Measurements from ENCODE around the gene ABCG2.

Gene ABCG2

DNA sequence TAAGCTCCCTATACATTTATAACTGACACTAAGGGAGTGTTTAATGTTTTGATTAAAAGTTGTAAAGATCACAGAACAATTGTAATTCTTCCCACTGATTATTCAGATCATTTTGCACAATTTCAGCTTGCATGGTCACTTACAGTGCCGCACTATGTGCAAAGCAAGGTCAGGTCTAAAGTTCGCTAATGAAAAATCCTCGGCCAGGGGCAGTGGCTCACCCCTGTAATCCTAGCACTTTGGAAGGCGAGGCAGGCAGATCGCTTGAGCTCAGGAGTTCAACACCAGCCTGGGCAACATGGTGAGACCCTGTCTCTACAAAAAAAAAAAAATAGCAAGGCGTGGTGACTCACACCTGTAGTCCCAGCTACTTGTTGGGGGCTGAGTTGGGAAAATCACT, 94.0 kb downstream of the ABCG2 start:
- DNase-seq (ENCODE audit: low read depth, low spot score): no peak

DNA sequence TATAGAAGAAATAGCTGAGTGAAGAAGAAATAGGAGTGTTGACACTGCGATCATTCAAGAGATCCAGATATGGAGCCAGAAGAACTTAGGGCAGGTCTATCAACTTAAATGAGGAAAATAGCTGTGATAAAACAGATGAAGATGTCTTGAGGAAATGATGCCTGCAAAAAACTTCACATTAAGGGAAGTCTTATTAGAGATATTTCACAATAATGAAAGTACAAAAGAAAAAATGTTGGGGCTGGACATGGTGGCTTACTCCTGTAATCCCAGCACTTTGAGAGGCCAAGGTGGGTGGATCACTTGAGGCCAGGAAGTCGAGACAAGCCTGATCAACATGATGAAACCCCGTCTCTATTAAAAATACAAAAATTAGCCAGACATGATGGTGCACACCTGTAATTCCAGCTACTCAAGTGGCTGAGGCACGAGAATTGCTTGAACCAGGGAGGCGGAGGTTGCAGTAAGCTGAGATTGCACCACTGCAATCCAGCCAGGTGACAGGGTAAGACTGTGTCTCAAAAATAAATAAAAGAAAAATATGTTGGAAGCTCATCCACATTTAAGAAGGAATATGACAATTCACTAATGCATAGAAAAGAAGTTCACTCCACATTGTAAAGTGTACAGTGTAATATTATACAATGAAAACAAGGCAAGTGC, 94.7 kb downstream of the ABCG2 start:
- no peak for DNase-seq (ENCODE audit: low read depth, low spot score)

DNA sequence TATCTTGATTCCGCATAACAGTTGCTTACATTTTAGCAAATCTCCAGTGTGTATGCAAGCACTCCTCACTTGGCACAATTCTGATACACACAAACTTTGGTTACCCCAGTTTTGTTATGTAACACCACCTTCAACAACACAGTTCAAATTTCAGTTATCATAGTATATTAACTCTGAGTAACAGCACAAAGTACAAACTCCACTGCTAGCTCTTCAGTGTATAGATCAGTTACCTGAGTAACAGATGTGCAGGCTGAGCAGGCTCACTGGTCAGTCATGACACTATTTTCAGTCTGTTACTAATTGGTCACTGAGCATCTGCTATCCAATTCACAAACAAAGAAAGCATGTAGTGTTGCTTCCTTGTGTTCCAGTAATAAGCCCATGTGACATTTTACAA, 95.6 kb downstream of the ABCG2 start:
- no peak for DNase-seq (ENCODE audit: low read depth, low spot score)

DNA sequence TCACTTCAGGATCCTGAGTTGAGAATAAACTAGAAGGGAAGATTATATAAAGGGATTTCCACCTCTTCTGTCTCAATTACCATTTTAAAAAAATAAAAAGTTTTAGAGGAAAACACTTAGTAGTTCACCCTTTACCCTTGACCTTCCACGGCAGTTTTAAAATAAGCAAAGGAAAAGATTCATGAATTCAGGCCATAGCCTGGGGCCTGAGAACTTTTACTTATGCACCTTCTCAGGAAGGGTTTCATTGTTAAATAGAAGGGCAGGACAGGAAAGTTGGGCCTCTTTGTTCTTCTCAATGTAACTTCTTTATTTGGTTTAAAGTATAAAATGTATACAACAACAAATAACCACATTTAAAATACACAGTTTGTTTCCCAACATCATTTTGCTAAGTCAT, 96.1 kb downstream of the ABCG2 start:
- no peak for DNase-seq (ENCODE audit: low read depth, low spot score)

DNA sequence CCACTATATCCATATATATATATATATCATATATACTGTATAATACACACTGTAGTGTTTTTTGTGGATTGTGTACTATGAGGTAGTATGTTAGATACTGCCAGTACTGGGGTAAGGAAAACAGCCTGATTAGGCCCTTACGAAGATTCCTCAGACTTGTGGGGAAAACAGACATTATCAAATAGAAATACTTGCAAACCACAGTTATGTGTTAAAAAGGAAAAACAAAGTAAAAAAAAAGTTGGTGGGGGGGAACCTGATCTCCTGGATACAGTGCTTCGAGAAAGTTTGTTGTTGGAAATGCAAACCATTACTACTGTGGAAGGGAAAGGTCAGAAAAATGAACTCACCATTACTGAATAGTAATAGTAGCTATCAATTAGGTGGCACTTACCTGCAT, 98.0 kb downstream of the ABCG2 start:
- no peak for DNase-seq (ENCODE audit: low read depth, low spot score)

DNA sequence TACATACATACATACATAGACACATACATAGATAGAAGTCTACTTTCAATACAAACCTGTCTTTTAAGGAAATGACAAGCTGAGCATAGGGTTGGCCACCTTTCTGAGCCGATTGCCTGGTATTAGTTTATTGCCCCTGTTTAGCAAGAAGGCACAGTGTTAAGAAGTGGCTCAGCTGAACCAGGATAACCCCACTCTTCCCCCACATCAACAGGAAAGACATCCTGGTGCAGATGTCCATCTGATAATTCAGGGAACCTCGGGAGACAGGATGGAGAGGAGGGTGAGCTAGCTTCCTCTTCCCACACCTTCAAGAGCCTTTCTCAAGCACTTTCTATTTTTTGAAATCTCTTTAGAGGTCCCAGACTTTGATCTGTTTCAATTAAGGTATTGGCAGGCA, 98.7 kb downstream of the ABCG2 start:
- DNase-seq (ENCODE audit: low read depth, low spot score): no peak

DNA sequence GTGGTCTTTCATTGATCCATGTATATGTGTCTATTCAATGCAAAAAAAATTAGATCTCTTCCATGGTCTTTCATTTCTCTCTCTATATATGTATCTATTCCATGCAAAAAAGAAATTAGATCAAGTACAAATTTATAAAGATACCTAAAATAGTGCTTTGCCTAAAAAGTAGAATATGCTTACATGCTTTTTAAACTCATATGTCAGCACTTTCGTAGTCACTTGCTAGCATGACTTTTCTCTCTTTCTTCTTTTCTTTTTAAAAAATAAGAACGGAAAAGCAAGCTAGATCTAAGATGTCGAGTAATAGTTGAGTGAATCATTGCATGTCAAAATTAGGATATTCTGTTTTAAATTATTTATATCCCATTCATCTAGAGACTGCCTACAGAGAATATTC, 100.1 kb downstream of the ABCG2 start:
- no peak for DNase-seq (ENCODE audit: low read depth, low spot score)

DNA sequence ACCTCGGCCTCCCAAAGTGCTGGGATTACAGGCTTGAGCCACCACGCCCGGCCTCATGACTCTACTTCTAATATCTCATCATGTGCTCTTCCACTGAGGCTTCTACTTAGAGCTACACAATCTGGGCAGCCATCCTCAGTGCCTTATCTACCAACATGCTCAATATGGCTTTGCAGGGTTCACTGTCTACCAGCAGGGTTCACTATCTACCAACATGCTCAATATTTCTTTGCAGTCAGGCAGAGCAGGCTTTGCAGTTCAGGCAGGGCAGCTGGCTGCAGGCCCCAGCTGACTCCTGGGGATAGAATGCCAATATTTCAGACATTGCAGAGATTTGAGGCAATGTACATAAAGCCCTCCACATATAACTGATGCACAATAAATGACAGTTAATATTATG, 103.5 kb downstream of the ABCG2 start:
- no peak for DNase-seq (ENCODE audit: low read depth, low spot score)

DNA sequence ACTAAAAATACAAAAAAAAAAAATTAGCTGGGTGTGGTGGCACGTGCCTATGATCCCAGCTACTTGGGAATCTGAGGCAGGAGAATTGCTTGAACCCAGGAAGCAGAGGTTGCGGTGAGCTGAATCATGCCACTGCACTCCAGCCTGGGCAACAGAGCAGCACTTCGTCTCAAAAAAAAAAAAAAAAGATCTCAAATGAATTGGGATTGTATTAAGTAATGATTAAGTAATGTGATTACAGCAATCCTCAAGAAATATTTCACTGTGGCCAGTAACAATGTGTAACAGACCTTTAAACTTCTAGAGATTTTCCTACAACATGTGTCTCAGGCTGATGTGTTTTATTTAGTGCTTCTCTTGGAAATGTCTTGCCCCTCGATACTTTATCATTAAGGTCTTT, 104.2 kb downstream of the ABCG2 start:
- no peak for DNase-seq (ENCODE audit: low read depth, low spot score)

DNA sequence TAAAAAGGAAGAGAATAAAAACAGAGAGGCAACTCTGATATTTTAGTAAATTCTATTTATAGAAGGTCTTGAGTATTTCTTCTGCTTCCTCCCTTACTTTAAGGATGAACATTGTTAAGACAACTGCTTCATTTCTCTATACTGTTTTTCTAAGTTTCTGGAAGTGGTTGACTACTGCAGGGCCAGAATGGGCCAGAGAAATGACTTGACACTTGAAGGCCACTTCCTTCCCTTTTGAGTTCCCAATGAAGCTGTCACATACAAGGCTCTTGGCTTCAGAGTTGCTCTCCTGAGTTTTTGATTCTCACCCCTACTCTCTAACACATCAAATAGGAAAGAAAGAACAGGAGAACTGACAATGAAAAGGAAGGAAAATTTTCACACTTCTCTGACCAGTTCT, 113.4 kb downstream of the ABCG2 start:
- DNase-seq (ENCODE audit: low read depth, low spot score): no peak

DNA sequence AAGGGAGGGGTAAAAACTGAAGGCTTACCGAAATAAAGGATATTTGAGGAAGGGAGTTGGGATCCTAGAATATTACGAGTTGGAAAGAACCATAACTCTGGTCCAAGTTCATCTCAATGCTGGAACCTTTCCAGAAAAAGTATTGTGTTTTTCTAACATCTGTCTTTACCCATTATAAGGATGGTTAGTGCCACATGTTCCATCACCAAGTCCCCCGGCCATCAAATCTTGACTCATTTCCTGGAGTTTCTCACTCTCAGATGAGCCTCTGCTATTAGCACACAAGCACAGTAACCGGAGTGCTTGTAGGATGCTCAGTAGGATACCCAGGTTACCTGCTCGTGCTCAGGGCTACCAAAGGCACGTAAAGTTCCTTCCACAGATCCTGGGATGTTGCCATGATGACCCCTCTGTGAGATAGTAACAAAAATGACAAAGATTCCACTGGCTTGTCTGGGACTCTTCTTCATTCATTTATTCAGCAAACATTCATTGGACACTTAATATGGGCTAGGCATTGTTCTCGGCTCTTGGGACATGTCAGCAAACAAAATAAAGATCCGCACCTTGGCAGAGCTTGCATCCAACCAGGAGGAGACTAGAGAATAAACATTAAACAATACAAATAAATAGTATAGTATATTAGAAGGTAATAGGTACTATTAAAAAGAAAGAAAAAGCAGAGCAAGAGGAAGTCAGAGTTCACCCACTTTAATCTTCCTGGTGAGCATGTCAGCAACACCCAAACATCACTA, 114.7 kb downstream of the ABCG2 start:
- no peak for DNase-seq (ENCODE audit: low read depth, low spot score)

DNA sequence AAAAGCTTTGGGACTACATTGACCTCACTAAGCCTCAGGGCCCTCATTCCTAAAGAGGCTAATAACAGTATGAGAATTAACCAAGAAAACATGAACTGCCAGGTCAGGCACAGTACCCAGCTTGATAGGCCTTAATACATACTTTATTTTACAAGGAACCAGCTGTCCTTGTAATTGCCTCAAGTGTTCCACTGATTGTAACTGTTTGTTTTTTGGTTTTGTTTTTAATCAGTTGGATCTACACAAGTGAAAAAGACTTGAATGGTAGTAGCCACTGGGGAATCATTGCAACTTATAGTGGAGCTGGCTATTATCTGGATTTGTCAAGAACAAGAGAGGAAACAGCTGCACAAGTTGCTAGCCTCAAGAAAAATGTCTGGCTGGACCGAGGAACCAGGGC, 115.4 kb downstream of the ABCG2 start:
- no peak for DNase-seq (ENCODE audit: low read depth, low spot score)

DNA sequence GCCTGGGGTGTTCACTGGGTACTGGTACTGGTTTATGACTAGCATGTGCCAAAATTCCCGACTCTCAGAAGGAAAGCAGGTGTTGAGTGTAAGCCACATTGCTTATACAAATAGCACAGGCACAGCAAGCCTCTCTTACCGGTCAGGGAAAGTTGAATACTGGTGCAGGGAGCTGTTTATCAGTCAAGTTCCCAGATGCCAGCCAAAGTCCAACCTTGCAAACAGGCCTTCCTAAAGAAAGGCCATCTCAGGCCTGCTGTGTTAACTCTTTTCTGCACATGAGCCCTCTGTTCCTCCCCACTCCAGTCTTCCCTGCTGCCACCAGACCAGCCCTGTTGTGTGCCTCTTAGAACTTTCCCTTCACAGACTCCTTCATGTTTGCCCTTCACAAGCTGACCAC, 116.8 kb downstream of the ABCG2 start:
- DNase-seq (ENCODE audit: low read depth, low spot score): no peak

DNA sequence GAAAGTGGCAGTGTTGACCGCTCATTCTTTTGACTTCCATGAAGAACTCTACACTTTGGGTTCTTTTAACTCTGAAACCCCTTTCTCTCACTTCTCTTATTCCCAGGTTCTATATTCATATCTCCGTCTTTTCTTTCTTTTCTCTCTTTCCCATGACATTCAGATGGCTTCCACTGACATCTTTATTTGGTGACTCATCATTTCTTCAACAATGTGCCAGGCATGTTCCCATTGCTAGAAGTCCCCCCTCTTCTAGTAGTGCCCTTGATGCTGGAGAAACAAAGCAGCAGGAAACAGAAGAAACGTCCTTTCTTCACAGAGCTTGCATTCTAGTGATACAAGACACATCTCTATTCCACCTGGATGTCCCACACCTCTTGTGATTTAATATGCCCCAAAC, 117.7 kb downstream of the ABCG2 start:
- no peak for DNase-seq (ENCODE audit: low read depth, low spot score)

Data from activated CD4-positive, CD25-positive, alpha-beta regulatory T cell treated with anti-CD3 and anti-CD28 coated beads, Interleukin-2, amount 50 U/mL, for 16 hours (primary cell).